NCI-H774 (cell line): ENCODE data around the gene TADA1.
"Not testable (repeated sequence)": the region's sequence is repeated elsewhere in the genome, so short reads cannot be mapped to it uniquely, and the experiment has no call there.

Source experiments
- DNase-seq: peaks from one replicate; lab custom pipeline; 2025; lab: John Stamatoyannopoulos, UW

TADA1 gene

DNA sequence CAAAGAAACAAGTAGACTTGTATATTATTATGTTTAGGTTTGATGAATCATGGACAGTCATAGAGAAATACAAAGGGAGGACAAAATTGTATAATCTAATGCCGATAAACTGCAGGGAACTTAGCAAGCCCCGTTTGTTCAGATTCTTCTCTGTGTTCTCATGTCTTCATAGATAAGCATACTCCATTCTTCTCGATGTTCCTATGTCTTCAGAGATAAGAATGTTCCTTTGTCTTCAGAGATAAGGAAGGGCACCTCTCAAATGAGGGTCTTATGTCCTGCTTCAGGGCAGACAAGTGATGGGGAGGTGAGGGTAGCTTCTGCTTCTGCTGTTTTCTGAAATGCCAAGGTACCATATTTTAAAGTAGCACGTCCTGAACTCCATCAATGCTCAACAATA, 19.7 kb upstream of the TADA1 start:
- no peak for DNase-seq

DNA sequence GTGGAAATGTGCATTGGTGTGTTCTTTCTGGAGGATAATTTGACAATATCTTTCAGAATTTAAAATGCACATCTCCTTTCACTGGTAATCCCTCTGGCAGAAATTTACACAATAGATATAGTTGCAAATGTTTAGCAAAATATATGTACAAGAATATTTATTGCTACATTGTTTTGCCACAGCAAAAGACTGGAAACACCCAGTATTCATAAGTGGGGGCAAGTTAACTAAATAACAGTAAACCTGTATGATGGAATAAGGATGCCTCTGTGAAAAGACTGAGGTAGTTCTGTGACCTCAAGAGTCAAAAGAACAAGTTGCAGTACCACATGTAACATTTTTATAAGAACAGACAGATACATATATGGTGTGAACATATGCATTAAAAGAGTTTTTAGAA, 13.7 kb upstream of the TADA1 start:
- no peak for DNase-seq

DNA sequence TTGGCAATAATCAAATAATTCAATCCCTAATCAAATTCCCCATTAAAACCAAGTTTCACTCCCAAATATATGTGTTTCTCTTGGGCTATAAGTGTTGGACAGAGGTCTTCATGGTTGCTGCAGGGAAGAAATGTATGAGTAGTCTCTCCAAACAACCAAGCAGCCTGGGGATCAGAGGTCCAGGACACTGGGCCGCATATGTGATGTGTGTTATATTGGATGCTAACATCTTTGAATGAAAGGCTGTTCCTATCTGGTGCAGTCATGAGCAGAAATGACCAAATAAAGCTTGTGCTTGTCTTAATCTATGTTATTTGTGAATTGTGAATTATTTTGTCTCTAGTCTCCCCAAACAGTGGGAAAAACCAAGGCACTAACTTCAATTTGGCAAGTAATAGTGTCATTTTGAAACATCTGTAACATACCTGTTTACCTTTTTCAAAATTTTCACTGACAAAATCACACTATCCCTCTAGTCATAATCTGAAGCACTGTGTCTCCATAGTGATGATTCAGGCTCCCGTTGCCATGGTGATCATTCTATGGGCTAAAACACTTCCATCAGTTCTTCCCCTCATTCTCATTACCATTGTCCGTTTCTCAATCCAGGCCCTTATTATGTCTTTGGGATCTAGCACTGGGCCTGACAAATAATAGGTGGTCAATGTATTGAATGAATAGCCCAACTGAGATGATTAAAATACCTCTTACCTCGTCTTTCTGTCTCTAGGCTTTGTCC, 12.5 kb upstream of the TADA1 start:
- no peak for DNase-seq

DNA sequence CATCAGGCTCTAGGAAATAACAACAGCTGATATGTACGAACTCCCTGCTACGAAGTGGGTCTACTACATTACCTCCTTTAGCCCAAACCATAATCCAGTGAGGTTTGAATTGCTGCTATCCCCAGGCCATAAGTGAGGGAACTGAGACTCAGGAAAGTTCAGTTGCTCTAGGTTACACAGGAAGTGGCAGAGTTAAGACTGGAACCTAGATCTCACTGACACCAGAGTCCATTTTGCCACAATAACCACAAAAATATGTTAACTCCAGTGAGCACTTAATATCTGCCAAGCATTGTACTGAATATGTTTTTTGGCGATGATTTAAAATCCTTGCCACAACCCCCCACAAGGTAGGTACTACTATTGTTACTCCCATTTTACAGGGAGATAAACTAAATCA, 8.9 kb upstream of the TADA1 start:
- DNase-seq, result no peak

DNA sequence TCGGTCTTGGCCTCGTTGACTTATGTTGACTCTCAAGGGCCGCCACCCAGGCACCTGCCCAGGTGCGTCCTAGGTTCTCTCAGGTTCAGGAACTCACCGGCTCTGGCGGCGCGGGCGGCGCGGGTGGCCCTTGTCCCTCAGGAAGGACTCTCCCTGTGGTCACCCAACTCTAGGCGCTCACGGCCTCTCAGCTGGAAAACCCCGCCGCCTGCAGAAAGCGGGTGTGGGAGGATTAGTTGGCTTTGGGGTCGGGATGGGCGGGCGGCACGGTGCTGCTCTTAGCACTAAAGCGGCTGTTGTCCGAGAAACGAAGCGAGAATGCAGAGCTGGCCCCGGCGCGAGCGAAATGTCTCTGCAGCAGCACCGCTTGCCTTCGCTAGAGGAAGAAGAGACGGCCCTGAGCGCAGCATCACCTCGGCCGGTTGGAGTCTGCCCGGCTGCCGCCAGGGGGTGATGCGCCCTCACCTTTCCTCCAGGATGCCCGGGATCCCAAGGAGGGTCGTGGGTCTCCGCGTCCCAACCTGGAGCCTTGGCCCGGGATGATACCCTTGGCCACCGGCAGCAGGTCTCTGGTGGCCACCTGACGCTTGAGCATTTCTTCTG, 8.1 kb upstream of the TADA1 start:
- DNase-seq, result peak; percentile 41

DNA sequence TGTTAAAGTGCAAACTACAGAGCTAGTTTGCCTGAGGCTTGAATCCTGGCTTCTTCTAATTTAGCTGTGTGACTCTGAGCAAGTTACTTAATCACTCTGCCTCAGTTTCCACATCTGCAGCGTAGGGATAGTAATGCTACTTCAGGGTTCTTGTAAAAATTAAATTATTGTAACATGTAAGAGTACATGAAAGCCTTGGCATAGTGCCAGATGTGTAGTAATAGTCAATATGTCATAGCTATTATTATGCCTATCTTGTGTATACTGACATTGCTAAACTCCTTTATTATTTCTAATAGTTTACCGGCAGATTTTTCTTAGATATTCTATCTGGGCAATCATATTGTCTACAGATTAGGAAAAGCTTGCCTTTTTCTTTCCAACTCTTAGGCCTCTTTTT, 6.8 kb upstream of the TADA1 start:
- DNase-seq, result no peak

DNA sequence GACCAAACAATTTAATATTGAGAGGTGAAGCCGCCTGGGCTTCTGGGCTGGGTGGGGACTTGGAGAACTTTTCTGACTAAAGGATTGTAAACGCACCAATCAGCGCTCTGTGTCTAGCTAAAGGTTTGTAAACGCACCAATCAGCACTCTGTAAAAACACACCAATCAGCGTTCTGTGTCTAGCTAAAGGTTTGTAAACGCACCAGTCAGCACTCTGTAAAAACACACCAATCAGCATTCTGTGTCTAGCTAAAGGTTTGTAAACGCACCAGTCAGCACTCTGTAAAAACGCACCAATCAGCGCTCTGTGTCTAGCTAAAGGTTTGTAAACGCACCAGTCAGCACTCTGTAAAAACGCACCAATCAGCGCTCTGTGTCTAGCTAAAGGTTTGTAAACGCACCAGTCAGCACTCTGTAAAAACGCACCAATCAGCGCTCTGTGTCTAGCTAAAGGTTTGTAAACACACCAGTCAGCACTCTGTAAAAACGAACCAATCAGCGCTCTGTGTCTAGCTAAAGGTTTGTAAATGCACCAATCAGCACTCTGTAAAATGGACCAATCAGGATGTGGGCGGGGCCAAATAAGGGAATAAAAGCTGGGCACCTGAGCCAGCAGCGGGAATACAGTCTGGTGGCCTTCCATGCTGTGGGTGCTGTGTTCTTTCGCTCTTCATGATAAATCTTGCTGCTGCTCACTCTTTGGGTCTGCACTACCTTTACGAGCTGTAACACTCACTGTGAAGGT, 2.3 kb upstream of the TADA1 start:
- not testable (repeated sequence) for DNase-seq

DNA sequence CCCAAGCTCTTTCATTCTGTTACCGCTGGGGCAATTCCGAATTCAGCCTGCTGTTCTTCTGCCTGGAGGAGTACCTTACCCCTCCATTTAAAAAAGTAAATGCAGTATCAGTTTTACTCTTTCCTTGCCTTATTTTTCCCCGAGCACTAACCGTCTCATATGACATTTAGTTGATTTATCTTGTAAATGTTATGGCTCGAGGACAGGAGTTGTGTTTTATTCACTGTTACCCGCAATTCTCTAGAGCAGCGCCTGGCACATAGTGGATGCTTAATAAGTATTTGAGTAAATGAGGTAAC, 425 bp upstream of the TADA1 start:
- DNase-seq, result no peak

DNA sequence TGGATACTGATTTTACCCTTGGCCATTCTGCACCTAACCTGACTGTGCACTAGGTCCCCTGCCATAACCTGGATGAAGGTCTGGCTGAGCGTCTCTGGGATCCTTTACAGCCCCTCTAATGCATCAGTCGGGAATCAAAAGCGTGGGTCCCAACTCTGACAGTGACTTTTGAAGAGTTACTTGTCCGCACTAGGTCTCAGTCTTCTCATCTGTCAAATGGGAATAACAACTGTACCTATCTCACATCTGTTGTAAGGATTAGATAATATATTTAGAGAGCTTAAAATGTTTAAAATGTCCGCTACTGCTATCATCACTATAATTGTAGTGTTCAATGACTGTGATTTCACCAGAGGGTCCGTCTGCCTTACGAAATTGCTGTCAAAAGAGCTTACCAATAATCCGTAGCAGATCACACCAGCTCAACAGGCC, 746 bp downstream of the TADA1 start:
- DNase-seq, result no peak

DNA sequence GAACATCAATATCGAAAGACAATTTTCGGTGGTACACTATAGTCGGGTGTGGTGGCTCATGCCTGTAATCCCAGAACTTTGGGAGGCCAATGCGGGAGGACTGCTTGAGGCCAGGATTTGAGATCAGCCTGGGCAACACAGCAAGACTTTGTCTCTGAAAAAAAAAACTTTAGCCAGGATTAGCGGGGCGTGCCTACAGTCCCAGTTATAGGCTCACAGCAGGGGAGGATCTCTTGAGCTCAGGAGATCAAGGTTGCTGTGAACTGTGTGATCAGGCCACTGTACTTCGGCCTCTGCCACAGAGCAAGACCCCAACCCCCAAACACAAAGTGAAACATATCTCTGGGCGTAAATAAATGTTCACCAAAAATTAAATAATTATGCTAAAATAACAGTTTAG, 1.6 kb downstream of the TADA1 start:
- DNase-seq, result no peak

DNA sequence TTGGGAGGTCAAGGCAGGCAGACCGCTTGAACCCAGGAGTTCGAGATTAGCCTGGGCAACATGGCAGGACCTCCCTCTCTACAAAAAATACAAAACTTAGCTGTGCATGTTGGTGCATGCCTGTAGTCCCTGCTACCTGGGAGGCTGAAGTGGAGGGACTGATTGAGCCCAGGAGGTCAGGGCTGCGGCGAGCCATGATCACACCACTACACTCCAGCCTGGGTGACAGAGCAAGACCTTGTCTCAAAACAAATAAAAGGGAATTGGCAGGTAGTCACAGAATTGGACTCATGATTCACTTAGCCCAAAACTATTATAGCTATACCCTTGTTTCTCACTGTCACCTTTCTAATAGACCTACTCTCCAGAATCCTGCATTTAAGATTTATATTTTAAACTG, 5.5 kb downstream of the TADA1 start:
- no peak for DNase-seq

DNA sequence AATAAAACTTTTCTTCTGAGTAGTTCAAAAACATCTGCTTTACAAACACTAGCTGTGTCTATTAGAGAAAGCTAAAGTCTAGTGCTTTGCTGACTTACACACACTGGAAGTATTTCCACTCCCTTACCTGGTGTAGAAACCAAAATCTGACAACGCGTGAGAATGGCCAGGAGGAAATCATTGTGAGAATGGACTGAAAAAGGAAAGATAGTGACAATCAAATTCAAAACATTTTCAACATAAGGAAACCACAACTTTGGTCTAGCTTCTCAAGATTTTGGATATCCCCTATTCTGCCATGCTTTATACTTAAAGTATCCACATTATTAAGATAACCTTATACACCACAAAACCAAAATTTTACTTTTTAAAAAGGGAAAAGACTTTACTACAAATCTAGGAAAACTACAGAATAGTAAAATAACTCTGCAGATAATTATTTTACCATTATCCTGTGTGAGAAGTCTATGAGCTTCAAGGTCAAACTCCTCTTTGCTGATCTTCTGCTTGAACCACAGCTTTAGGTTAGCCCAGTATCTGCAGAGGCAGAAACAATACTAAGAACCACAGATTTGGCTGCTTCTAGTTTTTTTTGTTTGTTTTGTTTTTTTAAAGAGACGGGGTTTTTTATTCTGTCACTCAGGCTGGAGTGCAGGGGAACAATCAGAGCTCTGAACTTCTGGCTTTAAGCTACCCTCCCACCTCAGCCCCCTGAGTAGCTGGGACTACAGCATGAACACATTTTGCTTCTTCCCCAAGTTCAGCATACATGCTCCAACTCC, 6.6 kb downstream of the TADA1 start:
- no peak for DNase-seq

DNA sequence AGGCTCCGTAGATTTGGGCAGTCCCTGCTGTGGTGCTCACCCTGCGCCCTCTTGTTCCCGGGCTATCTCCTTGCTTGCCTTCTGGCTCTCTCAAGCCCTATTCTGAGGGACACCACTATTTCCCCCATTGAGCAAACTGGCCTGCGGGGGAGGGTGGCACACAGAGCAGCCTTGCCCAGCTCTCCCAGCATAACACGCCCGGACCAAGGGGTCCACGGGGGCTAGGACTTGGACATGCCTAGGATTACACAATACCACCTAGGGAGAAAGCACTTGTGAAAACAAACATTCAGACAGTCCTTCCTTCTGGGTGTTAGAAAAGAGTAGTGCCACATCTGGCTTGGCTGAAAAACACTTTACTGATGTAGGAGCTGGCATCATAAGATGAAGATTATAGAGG, 7.4 kb downstream of the TADA1 start:
- no peak for DNase-seq

DNA sequence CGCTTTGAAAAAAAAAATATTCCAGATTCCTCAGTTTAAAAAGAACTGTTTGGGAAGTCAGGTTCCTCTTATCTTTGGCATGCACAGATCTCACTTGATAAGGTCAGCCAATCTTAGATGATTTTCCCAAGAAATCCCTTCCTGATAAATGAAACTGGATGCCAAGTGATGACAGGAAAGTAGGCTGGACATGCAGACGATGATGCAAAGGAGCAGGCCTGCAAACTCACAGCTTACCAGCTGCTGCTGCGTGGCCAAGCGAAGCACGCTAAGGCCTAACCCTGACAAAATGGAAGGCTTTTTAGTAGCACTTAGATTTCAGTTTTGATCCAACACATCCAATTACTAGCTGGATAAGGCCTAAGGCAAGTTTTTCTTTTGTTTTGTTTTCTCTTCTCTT, 10.1 kb downstream of the TADA1 start:
- DNase-seq, result no peak

DNA sequence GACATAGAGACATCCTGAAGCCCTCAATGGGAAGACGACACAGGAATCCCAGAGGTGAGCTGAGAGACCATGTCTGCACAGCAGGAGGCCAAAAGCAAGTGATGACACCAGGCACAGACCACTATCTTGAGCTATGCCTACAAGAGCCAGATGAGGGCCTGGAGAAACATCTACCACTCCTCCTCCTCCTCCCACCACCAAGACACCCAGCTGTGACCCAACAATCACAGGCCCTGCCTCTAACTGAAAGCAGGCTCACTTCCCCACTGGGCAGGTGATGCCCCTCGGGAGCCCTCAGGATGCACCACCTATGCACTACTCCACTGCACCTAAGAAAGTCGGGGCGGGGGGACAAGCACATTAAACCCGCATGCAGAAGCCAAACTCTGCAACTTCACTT, 16.5 kb downstream of the TADA1 start:
- DNase-seq, result no peak

DNA sequence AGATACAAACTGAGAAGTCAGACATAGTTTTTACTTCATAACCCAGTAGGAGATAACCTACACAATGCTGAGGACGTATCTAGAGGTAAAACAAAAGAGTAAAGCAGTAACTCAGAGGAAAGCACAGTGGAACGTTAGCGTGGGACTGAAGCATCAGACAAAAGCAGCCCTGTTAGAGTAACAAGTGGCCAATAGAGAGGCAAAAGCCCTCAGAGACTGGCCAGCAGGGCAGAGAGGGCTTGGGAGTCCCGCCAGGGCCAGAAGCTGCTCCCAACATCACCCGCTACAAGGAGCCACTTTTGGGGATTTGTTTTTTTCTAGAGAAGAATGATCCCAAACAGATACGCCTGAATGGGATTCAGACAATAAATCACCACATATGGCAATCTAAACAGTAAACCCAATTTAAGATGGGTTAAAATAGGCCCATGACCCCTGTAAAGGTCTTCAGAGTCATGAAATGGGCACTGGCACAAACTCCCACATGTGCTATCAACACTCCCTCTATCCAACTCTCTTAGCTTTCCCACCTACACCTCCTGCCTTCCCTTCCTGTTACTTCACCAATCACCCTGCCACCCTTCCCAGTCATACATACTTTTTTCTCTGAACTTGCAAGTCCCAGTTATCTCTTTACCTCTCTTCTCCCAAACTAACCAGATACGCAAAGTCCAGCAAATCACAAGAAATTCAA, 17.2 kb downstream of the TADA1 start:
- DNase-seq, result no peak

DNA sequence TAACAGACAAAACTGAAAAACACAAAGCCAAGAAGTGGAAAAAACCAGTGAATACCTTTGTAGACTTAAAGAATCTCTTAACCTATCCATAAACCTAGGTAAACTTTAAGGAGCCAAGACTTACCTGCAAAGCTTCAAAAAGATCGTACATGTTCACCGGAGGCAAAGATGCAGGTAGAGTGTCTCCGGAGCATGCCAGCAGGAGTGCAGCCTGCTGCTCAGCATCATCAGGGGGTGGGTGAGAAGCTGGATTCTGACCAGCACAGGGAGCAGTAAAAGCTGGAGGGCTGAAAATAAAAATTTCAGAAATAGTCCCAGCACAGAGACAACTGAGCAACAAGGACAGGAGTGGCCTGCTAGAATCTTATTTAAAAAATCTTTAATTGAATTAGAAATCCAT, 18.1 kb downstream of the TADA1 start:
- DNase-seq, result no peak

DNA sequence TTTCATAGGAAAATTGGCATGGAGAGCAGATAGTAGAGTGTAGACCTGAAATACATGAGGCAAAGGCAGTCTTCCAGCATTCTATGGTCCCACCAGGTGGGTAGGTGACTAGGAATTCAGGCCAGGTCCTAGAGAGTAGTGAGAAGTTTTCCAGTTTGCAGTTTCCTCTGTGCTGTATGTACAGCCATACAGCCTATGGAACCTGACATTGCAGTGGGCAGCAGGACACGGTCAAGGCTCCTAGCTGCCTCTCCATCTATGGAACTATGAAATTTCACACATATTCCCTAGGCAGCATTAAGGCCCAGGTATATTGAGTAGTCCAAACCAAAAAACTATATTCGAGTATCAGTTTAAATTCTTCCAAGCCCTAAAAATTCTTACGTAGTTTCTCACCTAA, 20.5 kb downstream of the TADA1 start:
- no peak for DNase-seq

DNA sequence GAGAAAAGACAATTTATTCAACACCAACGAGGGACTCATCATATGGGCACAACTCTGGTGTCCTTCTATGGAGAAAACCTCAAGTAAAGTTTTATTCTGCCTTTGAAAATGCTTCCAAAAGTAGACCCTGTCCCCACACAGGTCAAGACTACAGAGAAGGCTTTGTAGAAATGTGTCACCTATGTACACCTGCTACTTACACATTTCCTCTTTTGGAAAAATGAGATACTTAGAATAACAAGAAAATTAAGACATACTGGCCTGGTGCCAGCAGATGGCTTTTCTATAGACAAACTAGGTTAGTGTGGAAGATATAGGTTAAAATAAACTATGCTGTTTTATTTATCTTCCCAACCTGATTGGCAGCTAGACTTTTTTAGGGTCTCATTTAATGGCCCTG, 23.1 kb downstream of the TADA1 start:
- DNase-seq, result no peak

DNA sequence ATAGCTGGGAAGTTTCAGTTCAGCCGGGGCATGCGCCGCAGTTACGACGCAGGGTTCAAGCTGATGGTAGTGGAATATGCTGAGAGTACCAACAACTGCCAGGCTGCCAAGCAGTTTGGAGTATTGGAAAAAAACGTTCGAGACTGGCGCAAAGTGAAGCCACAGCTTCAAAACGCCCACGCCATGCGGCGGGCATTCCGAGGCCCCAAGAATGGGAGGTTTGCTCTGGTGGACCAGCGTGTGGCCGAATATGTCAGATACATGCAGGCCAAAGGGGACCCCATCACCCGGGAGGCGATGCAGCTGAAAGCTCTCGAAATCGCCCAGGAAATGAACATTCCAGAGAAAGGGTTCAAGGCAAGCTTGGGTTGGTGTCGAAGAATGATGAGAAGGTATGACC, 26.9 kb downstream of the TADA1 start:
- DNase-seq, result no peak

DNA sequence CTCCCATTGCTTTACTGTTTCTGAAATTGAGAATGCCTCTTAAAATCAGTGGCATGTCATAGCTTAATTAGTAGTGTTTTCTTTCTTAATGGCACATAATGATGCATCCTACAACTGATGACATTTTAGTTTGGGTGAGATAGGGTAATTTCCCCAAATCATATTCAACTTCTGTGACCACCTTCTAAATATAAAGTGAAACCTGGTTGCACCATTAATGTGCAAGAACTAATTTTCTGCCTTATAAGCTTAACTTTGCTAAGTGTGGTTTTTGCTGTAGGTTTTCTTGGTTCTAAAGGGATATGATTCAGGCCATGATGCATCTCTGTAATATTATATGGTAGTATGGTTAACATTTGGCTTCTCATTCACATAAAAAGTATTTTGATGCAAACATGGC, 27.9 kb downstream of the TADA1 start:
- DNase-seq, result no peak

DNA sequence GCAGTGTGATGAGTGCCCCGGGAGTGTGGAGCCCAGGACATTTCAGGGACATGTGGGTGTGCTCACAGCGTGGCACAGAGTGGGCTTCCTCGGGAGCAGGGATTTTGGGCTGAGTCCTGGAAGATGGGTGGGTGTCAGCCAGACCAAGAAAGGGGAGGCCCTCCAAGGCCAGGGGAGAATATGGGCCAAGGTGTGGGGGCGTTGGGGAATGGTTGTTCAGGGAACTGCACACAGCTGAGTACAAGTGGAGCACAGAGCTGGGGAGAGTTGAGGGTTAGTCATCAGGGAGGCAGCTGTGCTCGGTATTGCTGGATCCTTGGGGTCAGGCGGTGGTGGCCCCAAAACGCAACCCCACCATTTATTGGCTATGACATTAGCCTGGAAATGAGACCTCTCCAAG, 31.3 kb downstream of the TADA1 start:
- DNase-seq, result no peak
